Glutamatergic neuron (in vitro differentiated cells): ENCODE results near the gene GPR148. TPM values are rescaled to one million over a fixed set of nuclear protein-coding genes. Genes with fewer than 3 reads are reported as not detected.

Experiments
- DNase-seq: peaks from one replicate; pipeline ENCODE4 v3.0.0; 2022
- H3K27ac Mint-ChIP-seq: one replicate; pipeline ENCODE4 v1.8.0; 2020; ENCODE audit warnings: mild to moderate bottlenecking, mixed read lengths, inconsistent platforms; ENCODE audit not compliant: unreplicated experiment
- H3K27me3 Mint-ChIP-seq: one replicate; pipeline ENCODE4 v1.8.0; 2020; ENCODE audit warnings: mild to moderate bottlenecking, moderate library complexity, mixed read lengths, inconsistent platforms; ENCODE audit not compliant: unreplicated experiment
- H3K36me3 Mint-ChIP-seq: one replicate; pipeline ENCODE4 v1.8.0; 2020; ENCODE audit warnings: mild to moderate bottlenecking, mixed read lengths, inconsistent platforms; ENCODE audit not compliant: unreplicated experiment
- H3K4me1 Mint-ChIP-seq: one replicate; pipeline ENCODE4 v1.8.0; 2020; ENCODE audit warnings: mild to moderate bottlenecking, low read depth, mixed read lengths, inconsistent platforms; ENCODE audit not compliant: unreplicated experiment
- H3K4me3 Mint-ChIP-seq: one replicate; pipeline ENCODE4 v1.8.0; 2020; ENCODE audit warnings: mild to moderate bottlenecking, mixed read lengths, inconsistent platforms; ENCODE audit not compliant: unreplicated experiment
- H3K9me3 Mint-ChIP-seq: one replicate; pipeline ENCODE4 v1.8.0; 2020; ENCODE audit warnings: mild to moderate bottlenecking, moderate library complexity, mixed read lengths, inconsistent platforms; ENCODE audit not compliant: unreplicated experiment
- total RNA-seq: library from RNA; stranded (reverse); fragmentation: NEBNext Ultra II Directional; extraction: Animal tissue kit (Norgen Biotek cat#: 25700); gene quantifications from one replicate; pipeline ENCODE4 v1.2.1, GENCODE V29; 2021; ENCODE audit not compliant: unreplicated experiment
- TF ChIP-seq, protein P1 (sequence below): fragments of 200-600 bp; sonication (generic); IDR thresholded peaks from one replicate; pipeline ENCODE4 v1.5.0; 2021; ENCODE audit not compliant: partially characterized antibody, unreplicated experiment

Gene GPR148
- total RNA-seq, 1 donor from 2014 or later = not detected

GRCh38 chr2:130766711-130767407, 38.0 kb downstream of the GPR148 start:
- Mint-ChIP-seq H3K27me3 (peaks cover 9% of the 10 kb centered on the region), H3K36me3 (no peaks in the 10 kb centered on the region), H3K4me3 (no peak overlapping the region), H3K27ac (no peak overlapping the region), H3K9me3 (peaks cover 3% of the 10 kb centered on the region), H3K4me1 (peaks cover 2% of the 10 kb centered on the region)
- DNase-seq = no peak
- TF ChIP-seq, protein P1, sequence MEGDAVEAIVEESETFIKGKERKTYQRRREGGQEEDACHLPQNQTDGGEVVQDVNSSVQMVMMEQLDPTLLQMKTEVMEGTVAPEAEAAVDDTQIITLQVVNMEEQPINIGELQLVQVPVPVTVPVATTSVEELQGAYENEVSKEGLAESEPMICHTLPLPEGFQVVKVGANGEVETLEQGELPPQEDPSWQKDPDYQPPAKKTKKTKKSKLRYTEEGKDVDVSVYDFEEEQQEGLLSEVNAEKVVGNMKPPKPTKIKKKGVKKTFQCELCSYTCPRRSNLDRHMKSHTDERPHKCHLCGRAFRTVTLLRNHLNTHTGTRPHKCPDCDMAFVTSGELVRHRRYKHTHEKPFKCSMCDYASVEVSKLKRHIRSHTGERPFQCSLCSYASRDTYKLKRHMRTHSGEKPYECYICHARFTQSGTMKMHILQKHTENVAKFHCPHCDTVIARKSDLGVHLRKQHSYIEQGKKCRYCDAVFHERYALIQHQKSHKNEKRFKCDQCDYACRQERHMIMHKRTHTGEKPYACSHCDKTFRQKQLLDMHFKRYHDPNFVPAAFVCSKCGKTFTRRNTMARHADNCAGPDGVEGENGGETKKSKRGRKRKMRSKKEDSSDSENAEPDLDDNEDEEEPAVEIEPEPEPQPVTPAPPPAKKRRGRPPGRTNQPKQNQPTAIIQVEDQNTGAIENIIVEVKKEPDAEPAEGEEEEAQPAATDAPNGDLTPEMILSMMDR = no peak

DNA sequence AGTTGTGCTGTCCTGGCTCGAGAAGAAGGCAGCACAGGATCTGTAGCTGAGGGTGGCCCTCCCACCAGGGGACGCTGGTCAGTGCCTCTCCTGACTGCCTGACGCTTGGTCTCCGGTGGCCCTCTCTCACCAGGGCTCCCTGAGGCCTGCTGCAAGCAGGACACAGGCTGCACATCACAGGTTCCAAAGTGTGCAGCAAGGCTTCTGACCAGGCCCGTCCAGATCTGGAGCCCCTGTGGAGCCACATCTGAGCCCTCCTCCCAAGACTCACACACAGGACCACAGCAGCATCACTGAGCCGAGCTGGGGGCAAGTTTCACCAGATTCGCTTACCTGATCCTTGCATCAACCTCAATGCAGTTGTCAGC, 38.5 kb downstream of the GPR148 start:
- H3K36me3 Mint-ChIP-seq = no peaks in the 10 kb centered on the region
- H3K27ac Mint-ChIP-seq = no peak overlapping the region
- DNase-seq = no peak
- H3K4me3 Mint-ChIP-seq = no peak overlapping the region
- H3K9me3 Mint-ChIP-seq = peaks cover 5% of the 10 kb centered on the region
- TF ChIP-seq, protein P1 = no peak
- H3K27me3 Mint-ChIP-seq = peaks cover 11% of the 10 kb centered on the region
- H3K4me1 Mint-ChIP-seq = peaks cover 2% of the 10 kb centered on the region

DNA sequence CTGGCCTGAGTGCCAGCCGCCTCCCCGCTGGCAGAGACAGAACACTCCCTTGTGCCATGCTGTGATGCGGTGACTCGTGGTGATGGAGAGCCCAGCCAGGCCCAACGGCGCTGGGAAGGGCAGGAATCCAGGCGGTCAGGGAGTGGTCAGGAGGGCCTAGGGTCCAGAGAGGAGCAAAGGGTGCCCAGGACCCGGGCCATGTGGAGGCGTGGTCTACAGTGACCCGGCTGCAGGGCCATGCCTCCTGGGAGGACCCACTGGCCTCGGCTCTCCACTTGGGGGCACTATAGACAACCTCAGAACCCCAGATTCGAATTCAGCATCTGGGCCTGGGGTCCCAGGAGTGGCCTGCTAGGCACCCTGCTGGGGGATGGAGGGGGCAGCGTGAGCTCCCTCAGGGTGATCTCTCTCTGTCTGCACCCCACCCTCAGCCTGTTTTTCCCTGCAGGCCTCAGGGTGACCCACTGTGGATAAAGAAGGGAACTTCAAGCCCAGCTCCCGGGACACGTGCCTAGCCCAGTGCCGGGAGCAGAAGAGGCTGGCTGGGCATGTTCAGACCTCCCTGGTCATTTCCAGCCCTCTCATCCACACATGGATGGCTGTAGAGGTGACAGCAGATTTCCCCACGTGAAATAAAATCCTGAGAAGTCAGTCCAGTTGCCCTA, 39.5 kb downstream of the GPR148 start:
- DNase-seq = no peak
- Mint-ChIP-seq H3K27me3 (peaks cover 11% of the 10 kb centered on the region), H3K9me3 (peaks cover 8% of the 10 kb centered on the region), H3K4me3 (no peak overlapping the region), H3K4me1 (peaks cover 2% of the 10 kb centered on the region), H3K27ac (no peak overlapping the region), H3K36me3 (peaks cover 7% of the 10 kb centered on the region)
- TF ChIP-seq, protein P1 = no peak

- Mint-ChIP-seq H3K27me3 (peaks cover 9% of the 10 kb centered on the region), H3K4me1 (peaks cover 2% of the 10 kb centered on the region), H3K9me3 (peaks cover 8% of the 10 kb centered on the region), H3K27ac (no peak overlapping the region), H3K36me3 (peaks cover 7% of the 10 kb centered on the region), H3K4me3 (no peak overlapping the region)
- TF ChIP-seq, protein P1 = no peak
- no peak for DNase-seq
Measured at GRCh38 chr2:130769343-130769907, 40.6 kb downstream of the GPR148 start.

- Mint-ChIP-seq H3K36me3 (peaks cover 12% of the 10 kb centered on the region), H3K27ac (no peak overlapping the region), H3K4me3 (no peak overlapping the region), H3K4me1 (no peaks in the 10 kb centered on the region), H3K27me3 (peaks cover 4% of the 10 kb centered on the region), H3K9me3 (peaks cover 6% of the 10 kb centered on the region)
- DNase-seq = no peak
- TF ChIP-seq, protein P1 = no peak
Measured at GRCh38 chr2:130776550-130776949, 47.7 kb downstream of the GPR148 start.
